Hepatocyte (in vitro differentiated cells): ENCODE measurements around the gene HS6ST1. TPM values are rescaled to one million over a fixed set of nuclear protein-coding genes. Genes with fewer than 3 reads are reported as not detected.
A peak's percentile ranks its signal among the peaks of the same experiment; 100 is the strongest.

Experiments
- DNase-seq: peaks from one replicate; pipeline ENCODE4 v3.0.0-alpha.2; 2016; ENCODE audit warnings: low spot score
- H2AFZ ChIP-seq: fragments of 200-600 bp; sonication (generic); 2 replicates; pipeline ENCODE4 v1.6.0; 2016; ENCODE audit warnings: antibody characterized with exemption, mild to moderate bottlenecking
- H3K27ac ChIP-seq: fragments of 200-600 bp; sonication (generic); 2 replicates; pipeline ENCODE4 v1.5.1; 2016; ENCODE audit warnings: mild to moderate bottlenecking
- H3K27me3 ChIP-seq: fragments of 200-600 bp; sonication (generic); 2 replicates; pipeline ENCODE4 v1.6.1; 2016
- H3K36me3 ChIP-seq: fragments of 200-600 bp; sonication (generic); replicated peaks from 2 replicates; pipeline ENCODE4 v1.5.1; 2016; ENCODE audit warnings: low read depth; ENCODE audit not compliant: insufficient read depth
- H3K4me1 ChIP-seq: fragments of 200-600 bp; sonication (generic); 2 replicates; pipeline ENCODE4 v1.5.1; 2016; ENCODE audit warnings: mild to moderate bottlenecking, moderate library complexity; ENCODE audit not compliant: insufficient read depth
- H3K4me2 ChIP-seq: fragments of 200-600 bp; sonication (generic); 2 replicates; pipeline ENCODE4 v1.6.0; 2016
- H3K4me3 ChIP-seq: fragments of 200-600 bp; sonication (generic); 2 replicates; pipeline ENCODE4 v1.5.1; 2016; ENCODE audit warnings: mild to moderate bottlenecking
- H3K79me2 ChIP-seq: fragments of 200-600 bp; sonication (generic); 2 replicates; pipeline ENCODE4 v1.6.0; 2017; ENCODE audit warnings: mild to moderate bottlenecking
- H3K9me2 ChIP-seq: fragments of 200-600 bp; sonication (generic); replicated peaks from 2 replicates; pipeline ENCODE4 v1.6.0; 2017; ENCODE audit warnings: mild to moderate bottlenecking; ENCODE audit not compliant: insufficient read depth
- H3K9me3 ChIP-seq: fragments of 200-600 bp; sonication (generic); 2 replicates; pipeline ENCODE4 v1.5.1; 2016; ENCODE audit warnings: low read depth, mild to moderate bottlenecking
- H4K20me1 ChIP-seq: fragments of 200-600 bp; sonication (generic); 2 replicates; pipeline ENCODE4 v1.6.0; 2016; ENCODE audit warnings: mild to moderate bottlenecking; ENCODE audit not compliant: insufficient read depth, poor library complexity, severe bottlenecking
- EZH2 ChIP-seq: fragments of 200-600 bp; sonication (generic); IDR thresholded peaks from 2 replicates; pipeline ENCODE4 v1.6.1; 2016; ENCODE audit warnings: antibody characterized with exemption, mild to moderate bottlenecking, borderline replicate concordance
- EZH2phosphoT487 ChIP-seq: fragments of 200-600 bp; sonication (generic); IDR thresholded peaks from one replicate; pipeline ENCODE4 v1.6.1; 2018; ENCODE audit warnings: antibody characterized with exemption, mild to moderate bottlenecking, low read depth, moderate library complexity; ENCODE audit not compliant: unreplicated experiment, severe bottlenecking
- WGBS: methylation state at CpG from one replicate; pipeline ENCODE4 v1.1.6; 2016; ENCODE audit warnings: low lambda C conversion rate; ENCODE audit errors: missing lambda C conversion rate; 5-methylcytosine and 5-hydroxymethylcytosine counted together
- polyA plus RNA-seq: library from polyadenylated mRNA; unstranded; fragments of >200 nt; fragmentation: Nextera tagmentation; extraction: Ambion mirVana; gene quantifications from 2 replicates; pipeline ENCODE4 v1.2.1, GENCODE V29; 2016
- total RNA-seq: library from RNA; depleted of rRNA; stranded (reverse); fragments of >200 nt; gene quantifications from 2 replicates; pipeline ENCODE4 v1.2.3, GENCODE V29; 2014
- TF ChIP-seq, protein P1 (sequence below): fragments of 200-600 bp; sonication (generic); IDR thresholded peaks from 2 replicates; pipeline ENCODE4 v1.5.1; 2016; ENCODE audit warnings: antibody characterized with exemption, mild to moderate bottlenecking; ENCODE audit not compliant: poor library complexity

HS6ST1 gene
- total and polyA plus RNA-seq, 2 experiments from 2014 or later: 46.7 to 48.3 TPM

DNA sequence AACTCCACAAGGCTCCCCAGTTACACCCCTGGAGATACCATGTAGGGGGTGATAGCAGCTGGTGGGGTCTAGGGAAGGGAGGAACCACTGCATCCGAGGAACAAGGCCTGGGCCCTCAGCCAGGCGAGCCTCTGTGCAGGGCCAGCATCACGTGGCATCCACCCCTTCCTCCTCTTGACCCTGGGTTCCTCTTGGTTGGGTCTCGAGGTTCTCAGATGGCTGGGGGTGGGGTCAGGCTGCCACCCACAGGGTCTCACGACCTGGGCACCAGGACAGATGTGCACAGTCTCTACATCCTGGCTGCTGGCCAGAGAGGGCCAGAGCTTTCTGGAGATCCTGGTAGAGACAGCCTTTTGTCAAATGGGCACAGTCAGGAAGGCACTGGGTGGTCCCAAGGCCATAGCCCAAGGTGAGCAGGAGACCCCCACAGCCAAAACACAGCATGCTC, 10.4 kb downstream of the HS6ST1 start:
- Histone ChIP-seq H3K9me3 (no peaks in the 10 kb centered on the region), H2AFZ (no peak overlapping the region), H3K4me1 (peaks cover 44% of the 10 kb centered on the region), H3K4me3 (no peak overlapping the region), H3K27ac (no peak overlapping the region), H4K20me1 (peaks cover 88% of the 10 kb centered on the region), H3K27me3 (no peaks in the 10 kb centered on the region), H3K9me2 (no peaks in the 10 kb centered on the region), H3K79me2 (peaks cover 91% of the 10 kb centered on the region), H3K36me3 (no peaks in the 10 kb centered on the region), H3K4me2 (no peak overlapping the region)
- no peak for TF ChIP-seq EZH2
- TF ChIP-seq, protein P1, sequence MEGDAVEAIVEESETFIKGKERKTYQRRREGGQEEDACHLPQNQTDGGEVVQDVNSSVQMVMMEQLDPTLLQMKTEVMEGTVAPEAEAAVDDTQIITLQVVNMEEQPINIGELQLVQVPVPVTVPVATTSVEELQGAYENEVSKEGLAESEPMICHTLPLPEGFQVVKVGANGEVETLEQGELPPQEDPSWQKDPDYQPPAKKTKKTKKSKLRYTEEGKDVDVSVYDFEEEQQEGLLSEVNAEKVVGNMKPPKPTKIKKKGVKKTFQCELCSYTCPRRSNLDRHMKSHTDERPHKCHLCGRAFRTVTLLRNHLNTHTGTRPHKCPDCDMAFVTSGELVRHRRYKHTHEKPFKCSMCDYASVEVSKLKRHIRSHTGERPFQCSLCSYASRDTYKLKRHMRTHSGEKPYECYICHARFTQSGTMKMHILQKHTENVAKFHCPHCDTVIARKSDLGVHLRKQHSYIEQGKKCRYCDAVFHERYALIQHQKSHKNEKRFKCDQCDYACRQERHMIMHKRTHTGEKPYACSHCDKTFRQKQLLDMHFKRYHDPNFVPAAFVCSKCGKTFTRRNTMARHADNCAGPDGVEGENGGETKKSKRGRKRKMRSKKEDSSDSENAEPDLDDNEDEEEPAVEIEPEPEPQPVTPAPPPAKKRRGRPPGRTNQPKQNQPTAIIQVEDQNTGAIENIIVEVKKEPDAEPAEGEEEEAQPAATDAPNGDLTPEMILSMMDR: no peak
- no peak for TF ChIP-seq EZH2phosphoT487
- no peak for DNase-seq
- WGBS: 91% methylated on average over 5 of the region's 5 CpGs

DNA sequence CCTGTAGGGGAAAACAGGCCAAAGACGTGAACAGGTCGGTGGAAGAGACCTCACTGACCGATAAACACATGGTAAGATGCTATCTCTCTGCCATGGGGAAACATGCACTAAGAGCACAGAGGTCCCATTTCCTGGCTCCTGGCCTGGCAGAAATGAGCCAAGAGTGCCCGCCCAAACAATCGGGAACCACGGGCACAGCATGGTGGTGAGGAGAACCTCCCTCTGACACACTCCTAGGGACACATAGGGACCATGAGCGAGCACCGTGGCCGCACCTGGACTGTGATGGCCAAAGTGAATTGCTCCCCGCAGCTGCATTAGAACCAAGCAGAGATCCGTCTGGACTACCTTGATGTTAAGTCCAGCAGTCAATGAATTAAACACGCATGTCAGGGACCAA, 11.1 kb downstream of the HS6ST1 start:
- Histone ChIP-seq H3K4me2 (no peak overlapping the region), H3K9me2 (no peaks in the 10 kb centered on the region), H3K9me3 (no peaks in the 10 kb centered on the region), H2AFZ (no peak overlapping the region), H3K36me3 (no peaks in the 10 kb centered on the region), H3K79me2 (peaks cover 91% of the 10 kb centered on the region), H3K27me3 (no peaks in the 10 kb centered on the region), H3K27ac (no peak overlapping the region), H4K20me1 (peaks cover 88% of the 10 kb centered on the region), H3K4me1 (peaks cover 42% of the 10 kb centered on the region), H3K4me3 (no peak overlapping the region)
- 95% methylated on average over 12 of the region's 12 CpGs for WGBS
- TF ChIP-seq EZH2phosphoT487 (no peak), EZH2 (no peak)
- TF ChIP-seq, protein P1: no peak
- no peak for DNase-seq

DNA sequence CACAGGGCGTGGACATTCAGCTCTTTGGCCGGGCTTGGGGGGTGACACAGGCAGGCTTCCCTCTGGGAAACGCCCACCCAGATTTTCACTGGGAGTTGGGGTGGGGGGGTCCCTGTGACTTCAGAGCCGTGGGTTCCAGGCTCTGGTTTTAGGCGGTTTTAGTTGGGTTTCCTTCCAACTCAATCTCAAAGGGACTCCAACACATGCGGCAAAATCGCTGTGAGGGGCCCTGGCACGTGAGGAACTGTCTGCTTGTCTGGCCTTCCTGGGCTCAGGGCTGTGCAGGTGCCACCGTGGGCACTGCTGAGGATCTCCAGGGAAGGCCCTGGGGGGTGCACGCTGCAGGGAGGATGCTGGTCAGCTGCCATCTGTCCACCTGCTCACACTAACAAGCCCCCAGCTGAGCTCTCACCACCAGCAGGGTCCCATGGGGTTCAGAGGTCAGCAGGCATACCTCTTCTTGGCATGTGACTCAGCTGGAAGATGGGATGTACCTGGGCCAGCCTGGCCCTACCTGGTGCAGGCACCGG, 11.7 kb downstream of the HS6ST1 start:
- peaks cover 87% of the 10 kb centered on the region for H4K20me1 ChIP-seq
- H3K9me3 ChIP-seq: no peaks in the 10 kb centered on the region

More for the DNA sequence above, 11.7 kb downstream of the HS6ST1 start:
- Histone ChIP-seq H3K4me1 (peaks cover 42% of the 10 kb centered on the region), H3K27me3 (no peaks in the 10 kb centered on the region), H3K27ac (peak overlapping the region; percentile 50), H3K9me2 (no peaks in the 10 kb centered on the region), H3K4me2 (no peak overlapping the region), H3K4me3 (no peak overlapping the region), H2AFZ (no peak overlapping the region), H3K36me3 (no peaks in the 10 kb centered on the region), H3K79me2 (peaks cover 91% of the 10 kb centered on the region)
- 85% methylated on average over 11 of the region's 11 CpGs for WGBS
- TF ChIP-seq, protein P1: no peak
- no peak for DNase-seq
